Measurements from ENCODE around the gene TPRN. TPM values are rescaled to one million over a fixed set of nuclear protein-coding genes. Genes with fewer than 3 reads are reported as not detected.

TPRN gene
- total RNA-seq = 6.1 and 9.5 TPM in 2 replicates

GRCh38 chr9:137200311-137201204, at the start of gene TPRN:
Gene TPRN (minus strand): TSS chr9:137200741. CDS start chr9:137200711, 30 bp downstream.

DNA sequence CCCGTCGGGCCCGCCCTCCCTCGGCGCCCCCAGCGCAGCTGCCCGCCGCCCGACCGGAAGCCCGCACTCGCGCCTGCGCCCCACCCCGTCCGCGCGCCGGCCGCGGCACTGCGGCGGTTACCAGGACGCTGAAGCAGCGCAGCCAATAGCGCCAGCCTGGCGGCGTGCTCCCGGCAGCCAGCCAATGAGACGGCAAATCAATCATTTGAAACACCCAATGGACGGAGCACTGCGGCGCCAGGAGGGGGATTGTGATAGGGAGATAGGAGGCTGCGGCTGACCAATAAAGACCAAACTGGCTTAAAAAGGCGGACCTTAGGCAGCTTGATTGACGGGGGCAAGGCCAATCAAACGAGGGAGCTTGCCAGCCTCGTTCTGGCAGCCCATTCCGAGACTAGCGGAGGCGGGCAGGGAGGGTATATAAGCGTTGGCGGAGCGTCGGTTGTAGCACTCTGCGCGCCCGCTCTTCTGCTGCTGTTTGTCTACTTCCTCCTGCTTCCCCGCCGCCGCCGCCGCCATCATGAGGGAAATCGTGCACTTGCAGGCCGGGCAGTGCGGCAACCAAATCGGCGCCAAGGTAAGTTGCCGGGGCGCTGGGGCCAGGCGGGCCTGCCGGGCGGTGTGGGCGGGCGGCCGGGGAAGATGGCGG, 40.4 kb upstream of the TPRN start, which contains the start of gene TUBB4B:
TUBB4B (plus strand) TSS at position 447 of the 649 bp plus-strand sequence; CDS start at position 521, 74 bp downstream.

DNA sequence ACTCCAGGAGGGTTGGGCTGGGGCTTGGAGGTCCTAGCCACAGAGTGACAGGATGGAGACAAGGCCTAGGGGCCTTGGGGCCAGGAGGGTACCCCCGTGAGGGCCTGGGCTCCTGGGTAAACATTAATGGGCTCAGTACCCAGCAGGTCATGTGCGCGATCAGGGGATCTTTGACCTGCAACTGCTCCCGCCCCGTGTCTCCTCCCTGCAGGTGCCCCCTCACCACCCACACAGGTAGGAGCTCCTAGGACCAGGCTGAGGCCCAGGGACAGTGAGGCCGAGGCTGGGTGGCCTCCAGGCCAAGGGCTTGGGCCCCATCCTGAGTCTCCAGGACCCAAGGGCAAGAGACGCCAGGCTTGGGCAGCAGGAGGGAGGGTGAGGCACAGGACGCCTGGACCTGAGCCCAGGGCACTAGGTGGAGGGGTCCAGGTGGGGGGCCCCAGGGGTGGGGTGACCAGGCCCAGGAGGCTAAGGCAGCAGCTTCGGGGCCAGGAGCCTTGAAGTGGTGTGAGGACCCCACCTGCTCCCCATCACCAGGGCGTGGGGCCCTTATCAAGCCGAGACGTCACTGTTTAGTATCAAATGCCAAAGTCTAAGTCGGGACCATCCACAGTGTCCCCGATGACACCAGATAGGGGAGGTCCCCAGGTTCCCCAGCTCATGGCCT, 30.3 kb upstream of the TPRN start, which contains the start of gene SLC34A3:
SLC34A3 (plus strand) TSS at position 197 of the 667 bp plus-strand sequence. CDS start 802 bp downstream, outside the sequence.

DNA sequence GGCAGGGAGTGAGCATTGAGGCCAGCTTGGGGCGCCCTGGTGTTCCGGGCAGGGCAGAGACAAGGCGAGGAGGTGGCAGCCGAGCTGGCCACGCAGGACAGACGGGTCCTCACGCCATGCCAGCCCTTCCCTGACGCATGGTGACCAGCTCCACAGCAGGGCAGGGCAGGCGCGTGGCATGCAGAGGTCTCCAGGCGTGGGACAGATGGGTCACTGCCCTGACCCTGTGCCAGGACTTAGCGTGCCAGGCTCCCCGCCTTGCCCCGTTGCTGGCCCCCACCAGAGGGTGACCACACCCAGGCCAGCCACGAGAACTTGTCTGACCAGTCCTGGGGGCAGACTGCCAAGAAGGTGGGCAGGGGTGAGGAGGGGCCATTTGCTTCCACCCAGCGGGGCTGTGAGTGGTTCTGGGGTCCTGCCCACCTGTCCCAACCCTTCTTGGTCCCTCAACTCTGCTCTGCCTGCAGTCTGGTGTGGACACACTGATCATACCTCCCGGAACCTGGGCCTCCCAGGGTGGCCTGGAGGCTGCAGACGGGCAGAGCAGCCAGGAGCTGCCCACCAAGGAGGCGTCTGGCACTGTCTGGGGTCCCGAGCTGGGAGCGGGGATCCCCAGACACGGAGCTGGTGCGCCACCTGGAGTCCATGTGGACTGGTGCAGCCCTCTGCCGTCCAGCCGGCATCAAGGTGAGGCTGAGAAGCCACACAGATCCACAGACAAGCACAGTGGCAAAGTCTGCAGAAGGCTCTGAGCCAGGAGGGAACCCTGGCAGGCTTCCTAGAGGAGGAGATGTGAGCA, 26.7 kb upstream of the TPRN start, which contains the start of gene RNF224:
RNF224 (plus strand) TSS at position 449 of the 799 bp plus-strand sequence. CDS start 834 bp downstream, outside the sequence.

DNA sequence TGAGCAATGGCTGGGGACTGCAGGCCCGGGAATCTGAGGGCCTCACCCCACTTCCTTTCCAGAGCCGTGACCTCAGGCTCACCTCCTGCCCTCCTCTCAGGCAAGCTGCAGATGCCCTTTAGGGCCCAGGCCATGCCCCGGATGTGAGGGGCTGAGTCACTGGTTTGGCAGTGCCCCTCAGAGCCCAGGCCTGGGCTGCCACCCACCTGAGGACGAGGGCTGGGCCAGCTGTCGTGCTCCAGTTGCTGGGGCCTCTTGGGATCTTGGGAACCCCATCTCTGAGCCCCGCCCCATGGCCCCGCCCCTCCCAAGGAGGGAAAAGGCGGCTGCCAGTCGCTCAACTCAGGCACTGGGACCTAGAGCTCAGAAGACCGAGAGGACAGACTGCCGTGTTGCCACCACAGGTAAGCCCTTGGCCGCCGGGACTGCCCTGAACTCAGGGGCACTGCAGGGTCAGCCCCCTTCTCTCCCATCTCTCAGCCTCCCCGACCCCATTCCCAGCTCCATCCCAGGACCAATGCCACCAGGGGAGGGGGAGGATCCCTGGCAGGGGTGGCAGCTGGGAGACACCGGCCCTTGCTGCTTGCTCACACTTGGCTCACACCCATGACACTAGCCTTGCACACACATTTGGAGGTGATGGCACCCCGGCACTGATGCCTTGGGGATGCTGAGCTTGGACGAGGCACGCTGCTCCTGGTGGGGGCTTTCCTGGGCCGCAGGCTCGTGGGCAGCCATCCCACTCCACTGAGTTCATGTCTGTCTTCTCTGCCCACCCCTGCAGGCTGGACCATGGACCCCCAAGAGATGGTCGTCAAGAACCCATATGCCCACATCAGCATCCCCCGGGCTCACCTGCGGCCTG, 24.5 kb upstream of the TPRN start, which contains the start of gene CYSRT1:
CYSRT1 (plus strand) TSS at position 345 of the 865 bp plus-strand sequence; CDS start at position 793, 448 bp downstream.

DNA sequence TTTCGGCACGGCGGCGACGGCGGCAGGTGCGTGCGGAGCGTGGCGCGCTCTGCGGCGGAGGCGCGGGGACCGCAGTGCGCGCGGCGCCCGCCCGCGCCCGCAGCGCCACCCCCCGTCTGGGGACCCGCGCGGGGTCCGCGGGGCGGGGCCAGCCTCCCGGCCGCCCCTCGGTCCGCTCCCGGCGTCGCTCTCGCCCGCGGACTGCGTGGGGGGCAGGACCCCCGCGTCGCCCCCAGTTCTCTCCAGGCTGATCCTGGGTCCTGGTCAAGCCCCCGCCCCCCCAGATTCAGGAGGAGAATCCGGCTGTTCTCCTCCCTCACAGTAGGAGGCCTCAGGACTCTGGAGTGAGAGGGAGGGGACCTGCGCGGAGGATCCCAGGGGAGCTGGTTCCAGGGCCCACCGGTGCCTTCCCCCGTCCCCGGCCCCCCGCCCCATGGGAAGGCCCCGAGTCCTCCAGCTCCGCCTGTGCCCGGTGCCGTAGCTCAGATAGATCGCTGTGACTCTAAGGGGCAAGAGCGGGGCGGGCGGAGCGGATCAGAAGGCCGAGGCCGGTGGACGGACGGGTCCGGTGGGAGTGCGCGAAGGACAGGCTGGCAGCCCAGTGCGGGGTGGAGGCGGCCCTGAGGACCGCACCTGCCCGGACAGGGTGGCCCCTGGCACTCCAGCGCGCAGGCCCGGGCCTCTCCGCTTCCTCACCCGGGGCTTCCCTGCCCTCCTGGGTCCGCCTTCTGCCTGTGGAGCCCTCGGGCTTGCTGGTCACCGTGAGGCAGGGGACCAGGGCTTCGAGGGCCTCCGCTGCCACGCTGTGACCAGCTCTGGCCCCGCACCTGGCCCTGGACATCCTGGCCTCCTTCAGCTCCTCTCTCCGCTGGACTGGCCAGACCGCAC, 21.9 kb upstream of the TPRN start, which contains the start of gene RNF208:
RNF208 (minus strand) TSS at position 51 of the 888 bp plus-strand sequence. CDS start 1,028 bp downstream, outside the sequence.

GRCh38 chr9:137205126-137206069, 4.9 kb upstream of the TPRN start, which contains the start of the genes NDOR1 and TMEM203:
Gene NDOR1 (plus strand): TSS chr9:137205700. CDS start chr9:137205778, 78 bp downstream.
Gene TMEM203 (minus strand): TSS chr9:137205648. CDS start chr9:137205414, 234 bp downstream.

GRCh38 chr9:137188490-137189296, 11.8 kb downstream of the TPRN start, which contains the start of the genes ANAPC2 and SSNA1:
Gene ANAPC2 (minus strand): TSS chr9:137188560. CDS start chr9:137188532, 28 bp downstream.
Gene SSNA1 (plus strand): TSS chr9:137188676. CDS start chr9:137188727, 51 bp downstream.

DNA sequence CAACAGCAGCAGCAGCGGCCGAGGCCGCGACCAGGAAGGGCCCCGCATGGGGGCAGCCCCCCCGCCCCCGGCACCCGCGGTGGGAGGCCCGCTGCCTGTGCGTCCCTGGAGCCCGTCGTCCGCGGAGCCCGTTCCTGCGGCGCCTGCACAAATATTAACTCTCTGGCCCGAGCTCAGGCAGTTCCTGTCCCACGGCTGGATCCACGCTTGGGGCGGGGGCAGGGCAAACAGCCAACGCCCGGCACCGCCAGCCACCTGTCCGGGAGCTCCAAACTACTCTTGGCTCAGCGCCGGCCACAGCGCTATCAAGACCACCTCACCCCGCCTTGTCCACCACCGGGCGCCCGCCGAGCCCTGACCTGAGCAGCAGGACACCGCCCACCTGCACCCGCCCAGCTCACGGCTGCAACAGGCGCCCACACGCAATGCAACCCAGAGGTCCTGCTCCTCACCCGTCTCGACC, 30.6 kb downstream of the TPRN start, which contains the start of gene LRRC26:
LRRC26 (minus strand) TSS at position 156 of the 463 bp plus-strand sequence; CDS start at position 48, 108 bp downstream.

Other genes starting within 250 kb of the TPRN start
- gene LCN12, start 248.5 kb downstream of the TPRN start, total RNA-seq = 0.20 TPM in 1 of 2 replicates, not detected in the other
- 11.1 and 66.1 TPM in 2 replicates for gene PTGDS, start 223.2 kb downstream of the TPRN start, total RNA-seq
- 0.50 and 1.1 TPM in 2 replicates for gene LCNL1, start 217.7 kb downstream of the TPRN start, total RNA-seq
- gene PAXX, start 208.3 kb downstream of the TPRN start, total RNA-seq = 8.0 and 11.2 TPM in 2 replicates
- gene CLIC3, start 204.2 kb downstream of the TPRN start, total RNA-seq = 2.0 and 2.9 TPM in 2 replicates
- 81.1 and 129 TPM in 2 replicates for gene ABCA2, start 172.5 kb downstream of the TPRN start, total RNA-seq
- gene FUT7, start 168.7 kb downstream of the TPRN start, total RNA-seq = not detected in 2 replicates
- gene NPDC1, start 154.6 kb downstream of the TPRN start, total RNA-seq = 21.6 and 66.1 TPM in 2 replicates
- not detected in 2 replicates for gene ENTPD2, start 146.7 kb downstream of the TPRN start, total RNA-seq
- gene SAPCD2, start 130.2 kb downstream of the TPRN start, total RNA-seq = 2.7 and 3.7 TPM in 2 replicates
- gene UAP1L1, start 123.2 kb downstream of the TPRN start, total RNA-seq = 20.3 and 38.3 TPM in 2 replicates
- gene MAN1B1, start 113.8 kb downstream of the TPRN start, total RNA-seq = 153 and 203 TPM in 2 replicates
- 82.9 and 145 TPM in 2 replicates for gene DPP7, start 86.0 kb downstream of the TPRN start, total RNA-seq
- 0.10 TPM in 1 of 2 replicates, not detected in the other for gene GRIN1, start 61.6 kb downstream of the TPRN start, total RNA-seq
- gene LRRC26, start 30.7 kb downstream of the TPRN start, total RNA-seq = not detected in 2 replicates
- gene TMEM210, start 28.7 kb downstream of the TPRN start, total RNA-seq = not detected in 2 replicates
- gene ANAPC2, start 12.2 kb downstream of the TPRN start, total RNA-seq = 24.6 and 33.7 TPM in 2 replicates
- 42.6 and 53.3 TPM in 2 replicates for gene SSNA1, start 12.1 kb downstream of the TPRN start, total RNA-seq
- gene TMEM203, start 4.9 kb upstream of the TPRN start, total RNA-seq = 36.8 and 39.2 TPM in 2 replicates
- 4.5 and 6.3 TPM in 2 replicates for gene NDOR1, start 5.0 kb upstream of the TPRN start, total RNA-seq
- 1.2 and 2.8 TPM in 2 replicates for gene RNF208, start 21.5 kb upstream of the TPRN start, total RNA-seq
- 0.33 and 0.66 TPM in 2 replicates for gene CYSRT1, start 24.4 kb upstream of the TPRN start, total RNA-seq
- gene RNF224, start 26.8 kb upstream of the TPRN start, total RNA-seq = 0.07 TPM in 1 of 2 replicates, not detected in the other
- gene SLC34A3, start 30.2 kb upstream of the TPRN start, total RNA-seq = not detected in 2 replicates
- 145 and 163 TPM in 2 replicates for gene TUBB4B, start 40.5 kb upstream of the TPRN start, total RNA-seq
- gene STPG3, start 50.5 kb upstream of the TPRN start, total RNA-seq = not detected in 2 replicates
- 59.5 and 64.4 TPM in 2 replicates for gene NELFB, start 54.6 kb upstream of the TPRN start, total RNA-seq
- 19.7 and 47.4 TPM in 2 replicates for gene TOR4A, start 77.0 kb upstream of the TPRN start, total RNA-seq
- gene NRARP, start 101.5 kb upstream of the TPRN start, total RNA-seq = 0.13 and 0.20 TPM in 2 replicates
- gene EXD3, start 222.4 kb upstream of the TPRN start, total RNA-seq = 11.5 and 14.7 TPM in 2 replicates
- 0.36 and 0.46 TPM in 2 replicates for gene NOXA1, start 222.7 kb upstream of the TPRN start, total RNA-seq
- not detected in 2 replicates for gene ENTPD8, start 240.6 kb upstream of the TPRN start, total RNA-seq

All from smooth muscle cell of the pulmonary artery (primary cell).